HG02943 (cell line): ENCODE measurements around the gene SLC7A6OS.
A peak's percentile ranks its signal among the peaks of the same experiment; 100 is the strongest.

Experiments used
- ATAC-seq: cut with Tn5 transposase; IDR thresholded peaks from one replicate; pipeline ENCODE4 v1.9.1; 2021; ENCODE audit warnings: mild to moderate bottlenecking, low read depth, moderate library complexity; ENCODE audit not compliant: unreplicated experiment

The SLC7A6OS gene

GRCh38 chr16:68257906-68258800, 52.6 kb downstream of the SLC7A6OS start:
- no peak for ATAC-seq

- ATAC-seq = peak; percentile 51
Observed at GRCh38 chr16:68257251-68257905, 53.4 kb downstream of the SLC7A6OS start.

GRCh38 chr16:68255712-68256111, 55.0 kb downstream of the SLC7A6OS start:
- no peak for ATAC-seq

DNA sequence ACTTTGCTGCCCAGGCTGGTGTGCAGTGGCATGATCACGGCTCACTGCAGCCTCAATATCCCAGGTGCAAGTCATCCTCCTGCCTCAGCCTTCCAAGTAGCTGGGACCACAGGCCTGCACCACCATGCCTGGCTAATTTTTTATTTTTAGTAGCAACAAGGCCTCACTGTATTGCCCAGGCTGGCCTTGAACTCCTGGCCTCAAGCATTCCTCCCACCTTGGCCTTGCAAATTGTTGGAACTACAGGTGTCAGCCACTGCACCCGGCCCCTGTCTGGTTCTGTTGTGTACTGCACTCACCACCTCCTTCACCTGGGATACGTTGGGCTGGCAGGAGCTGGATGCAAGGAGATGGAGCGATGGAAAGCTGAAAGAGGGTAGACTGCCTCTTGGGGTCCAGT, 57.0 kb downstream of the SLC7A6OS start:
- no peak for ATAC-seq

DNA sequence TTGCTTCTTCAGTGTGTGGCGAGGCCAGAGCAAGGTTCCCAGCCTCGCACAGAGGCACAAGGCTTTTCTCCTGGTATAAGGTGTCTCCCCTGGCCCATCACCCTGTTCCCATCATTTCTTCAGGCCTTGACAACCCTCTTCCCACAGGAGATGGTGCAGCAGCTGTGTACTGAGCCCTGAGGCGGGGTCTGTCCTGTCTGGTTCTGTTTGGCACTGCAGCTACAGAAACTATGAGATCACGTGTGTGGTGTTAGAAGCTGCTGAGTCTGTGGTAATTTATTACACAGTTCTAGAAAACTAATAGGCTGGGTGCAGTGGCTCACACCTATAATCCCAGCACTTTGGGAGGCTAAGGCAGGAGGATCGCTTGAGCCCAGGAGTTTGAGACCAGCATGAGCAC, 58.4 kb downstream of the SLC7A6OS start:
- no peak for ATAC-seq

DNA sequence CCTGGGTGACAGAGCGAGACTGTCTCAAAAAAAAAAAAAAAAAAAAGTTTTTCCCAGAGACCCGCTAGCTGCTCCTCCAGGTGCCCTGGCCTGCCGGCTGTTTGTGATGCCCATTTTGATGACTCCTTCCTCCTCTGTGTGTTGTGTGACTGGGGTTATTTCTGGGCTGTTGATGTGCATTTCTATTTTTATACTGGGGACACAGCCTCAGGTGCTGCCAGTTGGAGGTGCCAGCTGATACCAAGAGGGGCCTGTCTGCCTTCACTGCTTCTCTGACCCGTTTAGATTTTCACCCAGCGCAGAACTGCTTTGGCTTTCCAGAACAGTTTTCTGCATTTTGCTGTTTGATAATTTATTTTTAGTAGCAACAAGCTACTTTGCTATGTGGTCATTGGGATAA, 58.9 kb downstream of the SLC7A6OS start:
- ATAC-seq = no peak

DNA sequence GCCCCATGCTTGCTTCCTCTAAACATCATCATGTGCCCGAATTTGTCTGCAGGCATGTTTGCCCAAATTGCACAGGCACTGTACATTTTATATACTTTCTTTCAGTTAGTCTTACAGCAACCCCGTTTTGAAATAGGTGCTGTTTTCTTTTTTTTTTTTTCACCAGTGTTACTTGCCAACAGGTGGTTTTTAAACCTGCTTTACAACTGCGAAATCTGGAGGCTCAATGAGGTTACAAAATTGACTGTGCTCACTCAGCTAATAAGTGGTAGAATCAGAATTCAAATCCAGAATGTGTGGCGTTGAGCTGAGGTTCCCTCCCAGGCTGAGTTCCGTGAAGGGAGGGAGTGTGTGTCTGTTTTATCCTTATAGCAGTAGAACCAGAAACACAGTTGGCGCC, 59.8 kb downstream of the SLC7A6OS start:
- no peak for ATAC-seq

DNA sequence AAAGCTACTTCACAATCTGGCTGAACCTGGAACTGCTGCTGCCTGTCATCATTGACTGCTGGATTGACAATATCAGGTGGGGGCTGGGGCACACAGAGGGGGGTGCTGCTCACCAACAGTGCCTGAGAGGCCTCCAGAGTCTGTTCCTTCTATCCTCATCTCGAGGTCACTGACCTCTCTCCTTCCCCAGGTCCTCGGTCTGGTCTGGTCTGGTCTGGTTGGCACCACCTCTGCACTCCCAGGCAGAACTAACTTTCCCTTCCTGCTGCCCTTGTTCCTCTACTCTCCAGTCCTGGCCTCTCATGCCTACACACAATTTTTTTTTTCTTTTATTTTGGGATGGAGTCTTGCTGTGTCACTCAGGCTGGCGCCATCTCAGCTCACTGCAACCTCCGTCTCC, 61.4 kb downstream of the SLC7A6OS start:
- ATAC-seq = no peak
